ENCODE results near the gene PLCL2. TPM values are rescaled to one million over a fixed set of nuclear protein-coding genes. Genes with fewer than 3 reads are reported as not detected.
"Not testable (repeated sequence)": the region's sequence is repeated elsewhere in the genome, so short reads cannot be mapped to it uniquely, and the experiment has no call there.

PLCL2 gene
- total and polyA plus RNA-seq, 2 donors (not counting 3 experiments of a cell fraction or from before 2014, with no cell fraction given): 2.3 to 10.7 TPM

DNA sequence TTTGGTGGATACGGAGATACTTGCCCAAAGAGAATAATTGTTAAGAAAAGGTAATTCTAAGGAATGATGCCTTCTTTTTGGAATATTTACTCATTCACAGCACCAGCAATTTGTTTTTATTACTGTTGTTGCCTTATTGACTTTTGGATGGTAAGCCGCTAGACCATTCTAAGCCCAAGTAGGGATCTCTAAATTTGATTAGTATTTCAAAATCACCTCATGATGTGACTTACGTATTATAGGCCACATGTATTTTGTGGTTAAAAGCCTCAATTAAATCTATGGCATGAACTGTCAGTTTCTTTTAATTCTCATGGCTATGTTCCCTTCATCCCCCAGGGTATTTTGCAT, 94.1 kb downstream of the PLCL2 start:
- TF ChIP-seq, protein P1, sequence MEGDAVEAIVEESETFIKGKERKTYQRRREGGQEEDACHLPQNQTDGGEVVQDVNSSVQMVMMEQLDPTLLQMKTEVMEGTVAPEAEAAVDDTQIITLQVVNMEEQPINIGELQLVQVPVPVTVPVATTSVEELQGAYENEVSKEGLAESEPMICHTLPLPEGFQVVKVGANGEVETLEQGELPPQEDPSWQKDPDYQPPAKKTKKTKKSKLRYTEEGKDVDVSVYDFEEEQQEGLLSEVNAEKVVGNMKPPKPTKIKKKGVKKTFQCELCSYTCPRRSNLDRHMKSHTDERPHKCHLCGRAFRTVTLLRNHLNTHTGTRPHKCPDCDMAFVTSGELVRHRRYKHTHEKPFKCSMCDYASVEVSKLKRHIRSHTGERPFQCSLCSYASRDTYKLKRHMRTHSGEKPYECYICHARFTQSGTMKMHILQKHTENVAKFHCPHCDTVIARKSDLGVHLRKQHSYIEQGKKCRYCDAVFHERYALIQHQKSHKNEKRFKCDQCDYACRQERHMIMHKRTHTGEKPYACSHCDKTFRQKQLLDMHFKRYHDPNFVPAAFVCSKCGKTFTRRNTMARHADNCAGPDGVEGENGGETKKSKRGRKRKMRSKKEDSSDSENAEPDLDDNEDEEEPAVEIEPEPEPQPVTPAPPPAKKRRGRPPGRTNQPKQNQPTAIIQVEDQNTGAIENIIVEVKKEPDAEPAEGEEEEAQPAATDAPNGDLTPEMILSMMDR (IDR thresholded peaks at IDR 0.05; ENCODE audit: extremely low read depth in 1 of 2, insufficient read depth in 1 of 2, low read depth in 1 of 2, low read length in 2 of 2): no peak
- TF ChIP-seq POLR2AphosphoS5 (IDR thresholded peaks at IDR 0.05; ENCODE audit: insufficient read depth, low read depth, low read length): no peak
- no peak for TF ChIP-seq JUN (IDR thresholded peaks at IDR 0.05; ENCODE audit: borderline replicate concordance, insufficient read depth, insufficient read length, low read depth)
- TF ChIP-seq, protein P2, sequence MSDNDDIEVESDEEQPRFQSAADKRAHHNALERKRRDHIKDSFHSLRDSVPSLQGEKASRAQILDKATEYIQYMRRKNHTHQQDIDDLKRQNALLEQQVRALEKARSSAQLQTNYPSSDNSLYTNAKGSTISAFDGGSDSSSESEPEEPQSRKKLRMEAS (IDR thresholded peaks at IDR 0.05; ENCODE audit: insufficient read depth, insufficient read length): no peak
- no peak for TF ChIP-seq POLR2A (IDR thresholded peaks at IDR 0.05; ENCODE audit: low read depth, low read length)
- TF ChIP-seq GATA2 (IDR thresholded peaks at IDR 0.05; ENCODE audit: insufficient read depth, insufficient read length, low read depth, low read length): no peak
- no peak for TF ChIP-seq FOS (IDR thresholded peaks at IDR 0.05; ENCODE audit: borderline replicate concordance, insufficient read depth, low read length)
- no peak for TF ChIP-seq MYC (IDR thresholded peaks at IDR 0.05; ENCODE audit: low read depth, low read length)
- no peak for TF ChIP-seq EZH2 (IDR thresholded peaks at IDR 0.05; ENCODE audit: borderline replicate concordance, low read depth, low read length, severe bottlenecking)
- no peaks in the 10 kb centered on the region for H3K4me1 ChIP-seq (ENCODE audit: control insufficient read depth, extremely low read depth, insufficient read depth, low read length)
- H3K4me3 ChIP-seq (replicated peaks in 1 of 3; ENCODE audit: insufficient read depth in 1 of 3, low read depth in 1 of 3, low read length in 3 of 3): no peak overlapping the region
- H3K4me2 ChIP-seq (ENCODE audit: insufficient read depth, low read length): no peak overlapping the region
- H3K27me3 ChIP-seq (ENCODE audit: control insufficient read depth in 2 of 2, insufficient read depth in 2 of 2, low read length in 2 of 2): no peaks in the 10 kb centered on the region
- CTCF ChIA-PET: no interaction called here
- no peak overlapping the region for H2AFZ ChIP-seq (ENCODE audit: low read depth, low read length)
- H3K79me2 ChIP-seq (ENCODE audit: control insufficient read depth, insufficient read depth, low read length): no peaks in the 10 kb centered on the region
- POLR2A ChIA-PET: no interaction called here
- no peak overlapping the region for H3K27ac ChIP-seq (ENCODE audit: insufficient read depth, low read depth, low read length)
- peaks cover 5% of the 10 kb centered on the region for H4K20me1 ChIP-seq (replicated peaks; ENCODE audit: control insufficient read depth, extremely low read depth, insufficient read depth, low read length)
- BruUV-seq (replicated peaks): no TSS peak
- H3K9ac ChIP-seq (replicated peaks; ENCODE audit: extremely low read depth, insufficient read depth, low read length): no peak overlapping the region
- no peaks in the 10 kb centered on the region for H3K9me3 ChIP-seq (replicated peaks; ENCODE audit: control insufficient read depth, insufficient read depth, low read length)
- dilution Hi-C loops (cut with MboI; ENCODE audit: extremely low pct_ligation_motif_present, low sequenced_read_pairs) (no loop called here), intact Hi-C loops (cut with micrococcal nuclease) (no loop called here)
- FAIRE-seq (no peak), DNase-seq (ENCODE audit: low read depth, low spot score) (no peak)
- no peaks in the 10 kb centered on the region for H3K36me3 ChIP-seq (ENCODE audit: control insufficient read depth in 2 of 2, extremely low read depth in 1 of 2, insufficient read depth in 2 of 2, low read length in 2 of 2)
- no peaks in the 10 kb centered on the region for H3K9me1 ChIP-seq (replicated peaks; ENCODE audit: control insufficient read depth, extremely low read depth, insufficient read depth, low read length)

- H3K4me1 ChIP-seq (ENCODE audit: control insufficient read depth, extremely low read depth, insufficient read depth, low read length); DNase-seq (ENCODE audit: low read depth, low spot score); BruUV-seq (replicated peaks); CTCF ChIA-PET; H3K9me3 ChIP-seq (replicated peaks; ENCODE audit: control insufficient read depth, insufficient read depth, low read length); dilution Hi-C loops (cut with MboI; ENCODE audit: extremely low pct_ligation_motif_present, low sequenced_read_pairs); FAIRE-seq; H3K79me2 ChIP-seq (ENCODE audit: control insufficient read depth, insufficient read depth, low read length); H2AFZ ChIP-seq (ENCODE audit: low read depth, low read length); H3K4me3 ChIP-seq (replicated peaks in 1 of 3; ENCODE audit: insufficient read depth in 1 of 3, low read depth in 1 of 3, low read length in 3 of 3); H3K27me3 ChIP-seq (ENCODE audit: control insufficient read depth in 2 of 2, insufficient read depth in 2 of 2, low read length in 2 of 2); intact Hi-C loops (cut with micrococcal nuclease); H3K9me1 ChIP-seq (replicated peaks; ENCODE audit: control insufficient read depth, extremely low read depth, insufficient read depth, low read length); H3K9ac ChIP-seq (replicated peaks; ENCODE audit: extremely low read depth, insufficient read depth, low read length); H3K27ac ChIP-seq (ENCODE audit: insufficient read depth, low read depth, low read length); H4K20me1 ChIP-seq (replicated peaks; ENCODE audit: control insufficient read depth, extremely low read depth, insufficient read depth, low read length); H3K4me2 ChIP-seq (ENCODE audit: insufficient read depth, low read length); POLR2A ChIA-PET; H3K36me3 ChIP-seq (ENCODE audit: control insufficient read depth in 2 of 2, extremely low read depth in 1 of 2, insufficient read depth in 2 of 2, low read length in 2 of 2): not testable (repeated sequence)
These were observed 95.2 kb downstream of the PLCL2 start for GRCh38 chr3:16979769-16980515.

DNA sequence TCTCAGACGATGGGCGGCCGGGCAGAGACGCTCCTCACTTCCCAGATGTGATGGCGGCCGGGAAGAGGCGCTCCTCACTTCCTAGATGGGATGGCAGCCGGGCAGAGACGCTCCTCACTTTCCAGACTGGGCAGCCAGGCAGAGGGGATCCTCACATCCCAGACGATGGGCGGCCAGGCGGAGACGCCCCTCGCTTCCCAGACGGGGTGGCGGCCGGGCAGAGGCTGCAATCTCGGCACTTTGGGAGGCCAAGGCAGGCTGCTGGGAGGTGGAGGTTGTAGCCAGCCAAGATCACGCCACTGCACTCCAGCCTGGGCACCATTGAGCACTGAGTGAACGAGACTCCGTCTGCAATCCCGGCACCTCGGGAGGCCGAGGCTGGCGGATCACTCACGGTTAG, 95.8 kb downstream of the PLCL2 start:
- H3K4me2 ChIP-seq (ENCODE audit: insufficient read depth, low read length); CTCF ChIA-PET; dilution Hi-C loops (cut with MboI; ENCODE audit: extremely low pct_ligation_motif_present, low sequenced_read_pairs); H3K27me3 ChIP-seq (ENCODE audit: control insufficient read depth in 2 of 2, insufficient read depth in 2 of 2, low read length in 2 of 2); H3K27ac ChIP-seq (ENCODE audit: insufficient read depth, low read depth, low read length); H2AFZ ChIP-seq (ENCODE audit: low read depth, low read length); BruUV-seq (replicated peaks); H4K20me1 ChIP-seq (replicated peaks; ENCODE audit: control insufficient read depth, extremely low read depth, insufficient read depth, low read length); DNase-seq (ENCODE audit: low read depth, low spot score); H3K36me3 ChIP-seq (ENCODE audit: control insufficient read depth in 2 of 2, extremely low read depth in 1 of 2, insufficient read depth in 2 of 2, low read length in 2 of 2); H3K9ac ChIP-seq (replicated peaks; ENCODE audit: extremely low read depth, insufficient read depth, low read length); H3K4me3 ChIP-seq (replicated peaks in 1 of 3; ENCODE audit: insufficient read depth in 1 of 3, low read depth in 1 of 3, low read length in 3 of 3); H3K4me1 ChIP-seq (ENCODE audit: control insufficient read depth, extremely low read depth, insufficient read depth, low read length); intact Hi-C loops (cut with micrococcal nuclease); POLR2A ChIA-PET; H3K79me2 ChIP-seq (ENCODE audit: control insufficient read depth, insufficient read depth, low read length); FAIRE-seq; H3K9me3 ChIP-seq (replicated peaks; ENCODE audit: control insufficient read depth, insufficient read depth, low read length); H3K9me1 ChIP-seq (replicated peaks; ENCODE audit: control insufficient read depth, extremely low read depth, insufficient read depth, low read length): not testable (repeated sequence)
